CD4-positive, alpha-beta T cell treated with Interleukin-4 for 4 hours (primary cell): ENCODE measurements around the gene CDK11B.
A peak's percentile ranks its signal among the peaks of the same experiment; 100 is the strongest.
"Not testable (repeated sequence)": the region's sequence is repeated elsewhere in the genome, so short reads cannot be mapped to it uniquely, and the experiment has no call there.

ENCODE experiments used
- DNase-seq: peaks from one replicate; pipeline ENCODE4 v3.0.0-alpha.2; 2020

Gene CDK11B

DNA sequence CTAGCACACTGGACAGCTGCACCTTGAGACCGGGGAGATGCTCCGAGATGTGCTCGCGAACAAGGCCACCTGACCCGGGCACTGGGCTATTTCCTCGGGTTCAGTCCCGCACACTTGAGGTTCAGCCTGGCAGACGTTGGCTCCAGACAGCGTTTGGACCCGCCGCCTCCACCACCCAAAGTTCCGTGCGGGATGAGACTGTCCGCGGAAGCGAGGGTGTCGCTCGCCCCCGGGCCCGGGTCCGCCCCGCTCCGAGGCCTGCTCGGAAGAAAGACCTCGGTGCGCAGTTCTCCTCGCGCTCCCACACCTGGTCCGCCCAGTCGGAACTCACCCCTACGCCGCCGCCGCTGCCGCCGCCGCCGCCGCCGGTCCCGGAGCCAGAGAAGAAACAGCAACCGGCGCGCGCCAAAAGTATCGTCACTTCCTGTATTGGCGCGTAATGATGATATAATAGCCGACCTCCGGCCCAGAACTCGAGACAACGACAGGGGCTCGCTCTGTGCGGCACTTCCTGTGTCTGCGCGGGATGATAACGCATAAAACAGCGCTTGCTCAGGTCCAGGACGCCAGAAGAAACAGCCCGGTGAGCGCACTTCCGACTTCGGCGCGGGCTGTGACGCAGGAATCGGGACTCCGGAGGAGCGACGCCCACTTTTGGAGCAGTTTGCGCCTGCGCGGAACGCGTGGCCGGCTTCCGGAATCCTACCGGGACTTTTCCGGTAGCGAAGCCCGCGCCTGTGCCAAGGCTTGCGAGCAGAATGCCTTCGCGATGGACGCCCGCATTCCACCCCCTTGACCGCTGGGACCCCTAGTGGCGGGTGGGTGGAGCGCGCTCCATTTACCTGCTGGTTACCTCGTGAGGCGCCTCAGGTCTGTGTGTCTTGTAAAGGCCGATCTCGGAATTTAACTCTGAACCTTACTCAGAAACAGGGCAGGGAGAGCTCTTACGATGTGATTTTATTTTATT is at the start of gene CDK11B:
Gene CDK11B (minus strand): TSS at position 422 of the 967 bp plus-strand sequence. CDS start 1,519 bp downstream, outside the sequence.
- DNase-seq, result peak; percentile 95

GRCh38 chr1:1707897-1708296 is 49.1 kb upstream of the CDK11B start:
- not testable (repeated sequence) for DNase-seq

GRCh38 chr1:1707241-1707640 is 48.4 kb upstream of the CDK11B start:
- DNase-seq, result not testable (repeated sequence)

- not testable (repeated sequence) for DNase-seq
These were observed 46.8 kb upstream of the CDK11B start for GRCh38 chr1:1705623-1706022.

DNA sequence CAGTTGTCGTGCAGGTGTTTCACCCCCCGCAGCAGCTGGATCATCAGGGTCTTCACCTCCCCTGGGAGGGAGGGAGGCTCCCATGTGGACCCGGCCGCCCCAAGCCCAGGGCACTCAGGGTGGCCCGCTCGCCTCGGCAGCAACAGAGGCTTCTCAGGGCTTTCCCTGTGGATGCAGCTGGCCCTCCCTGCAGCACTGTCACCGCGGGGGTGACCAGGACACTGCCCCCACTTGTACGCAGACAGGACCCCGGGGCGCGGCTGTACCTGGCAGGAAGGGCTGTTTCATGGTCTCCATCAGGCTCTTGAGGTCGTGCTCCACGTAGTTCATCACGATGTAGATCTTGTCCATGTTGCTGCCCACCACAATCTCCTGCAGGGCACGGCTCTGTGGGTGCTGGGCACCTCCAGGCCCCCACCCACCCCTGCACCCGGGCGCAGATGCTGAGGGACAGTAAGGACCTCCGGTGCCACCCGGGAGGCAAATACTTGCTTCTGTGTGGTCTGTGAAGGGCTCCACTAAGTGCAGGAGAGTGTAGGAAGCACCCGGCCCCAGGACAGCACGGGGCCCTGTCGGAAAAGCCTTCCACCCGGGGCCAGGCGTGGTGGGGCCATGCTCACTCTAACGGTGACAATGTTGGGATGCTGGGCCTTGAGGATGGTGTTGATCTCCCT is 45.6 kb upstream of the CDK11B start:
- not testable (repeated sequence) for DNase-seq

DNA sequence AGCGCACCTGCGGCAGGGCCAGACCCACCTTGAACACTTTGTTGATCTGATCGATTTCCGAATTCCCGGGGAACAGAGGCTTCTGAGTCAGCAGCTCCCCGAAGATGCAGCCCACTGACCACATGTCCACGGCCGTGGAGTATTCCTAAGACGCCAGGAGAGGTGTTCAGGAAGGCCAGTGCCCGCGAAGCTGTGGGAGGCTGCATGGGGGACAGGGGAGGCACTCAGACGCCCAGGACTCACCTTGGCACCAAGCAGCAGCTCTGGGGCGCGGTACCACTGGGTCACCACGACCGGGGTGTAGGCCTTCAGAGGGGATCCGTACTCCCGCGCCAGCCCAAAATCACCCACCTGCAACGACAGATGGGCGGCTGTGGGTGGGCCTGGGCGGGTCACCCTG is 45.0 kb upstream of the CDK11B start:
- DNase-seq, result no peak

- DNase-seq, result not testable (repeated sequence)
These were observed 43.7 kb upstream of the CDK11B start for GRCh38 chr1:1702506-1702905.

DNA sequence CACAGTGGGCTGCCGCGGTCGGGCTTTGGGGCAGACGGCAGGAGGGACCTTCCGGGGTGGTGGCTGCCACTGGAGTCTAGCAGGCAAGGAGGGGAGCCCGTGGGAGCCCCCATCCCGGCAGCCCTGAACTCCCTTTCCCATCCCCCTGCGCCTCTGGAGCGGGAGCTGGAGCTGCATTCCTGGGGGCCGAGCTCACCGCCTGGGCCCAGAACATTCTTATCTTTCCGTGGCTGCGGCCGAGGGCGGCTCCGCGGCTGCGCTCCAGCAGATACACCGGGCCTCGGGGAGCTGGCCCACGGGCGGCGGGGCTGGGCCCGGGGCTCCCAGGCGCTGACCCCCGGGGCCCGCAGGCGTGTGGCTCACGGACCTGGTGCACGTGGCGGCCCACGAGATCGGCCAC is 41.8 kb upstream of the CDK11B start:
- DNase-seq, result not testable (repeated sequence)

GRCh38 chr1:1700067-1700466 is 41.3 kb upstream of the CDK11B start:
- not testable (repeated sequence) for DNase-seq

GRCh38 chr1:1699061-1699460 is 40.3 kb upstream of the CDK11B start:
- not testable (repeated sequence) for DNase-seq

GRCh38 chr1:1697358-1698183 is 38.8 kb upstream of the CDK11B start:
- DNase-seq, result not testable (repeated sequence)

- not testable (repeated sequence) for DNase-seq
These were observed 37.9 kb upstream of the CDK11B start for GRCh38 chr1:1696431-1697357.

DNA sequence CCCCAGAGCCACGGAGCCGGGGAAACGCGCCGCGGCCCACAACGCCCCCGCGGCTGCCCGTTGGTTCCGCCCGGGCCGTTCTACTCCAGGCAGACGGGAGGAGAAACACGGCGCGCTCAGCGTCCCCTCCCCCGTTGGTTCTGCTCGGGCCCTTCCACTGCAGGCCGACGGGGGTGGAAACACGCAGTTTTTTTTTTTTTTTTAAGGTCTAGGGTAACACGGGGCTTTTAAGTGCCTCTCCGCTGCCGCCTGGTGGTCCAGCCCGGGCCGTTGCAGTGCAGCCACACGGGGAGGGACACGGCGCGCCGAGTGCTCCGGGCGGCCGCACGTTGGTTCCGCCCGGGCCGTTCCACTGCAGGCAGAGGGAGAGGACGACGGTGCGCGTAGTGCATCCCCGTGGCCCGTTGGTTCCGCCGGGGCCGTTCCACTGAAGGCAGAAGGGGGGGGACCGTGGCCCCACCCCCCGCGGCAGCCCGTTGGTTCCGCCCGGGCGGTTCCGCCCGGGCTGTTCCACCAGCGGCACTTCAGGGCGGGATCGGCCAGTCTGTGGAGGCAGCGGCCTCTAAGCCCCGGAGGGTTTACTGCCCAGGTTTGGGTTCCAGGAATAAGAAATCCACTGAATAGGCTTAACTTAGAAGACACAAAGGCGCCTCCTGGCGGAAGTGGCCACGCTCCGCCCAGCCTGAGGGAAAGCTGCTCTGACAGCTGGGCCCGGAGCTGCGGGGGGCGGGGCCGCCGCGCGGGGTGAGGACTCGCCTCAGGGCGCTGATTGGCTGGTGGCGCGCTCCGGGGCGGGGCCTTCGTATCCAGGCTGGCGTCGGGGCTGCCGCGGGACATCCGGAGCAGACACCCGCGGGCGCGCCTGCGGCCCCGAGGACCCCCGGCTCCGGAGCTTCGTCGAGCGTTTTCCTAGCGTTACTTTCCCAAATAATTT is 34.2 kb upstream of the CDK11B start, which contains the start of gene SLC35E2B:
Gene SLC35E2B (minus strand): TSS at position 82 of the 934 bp plus-strand sequence. CDS start 16,096 bp downstream, outside the sequence.
- DNase-seq, result peak; percentile 97

- DNase-seq, result not testable (repeated sequence)
These were observed 33.5 kb upstream of the CDK11B start for GRCh38 chr1:1692324-1692713.

- DNase-seq, result not testable (repeated sequence)
These were observed 32.6 kb upstream of the CDK11B start for GRCh38 chr1:1691443-1691842.

GRCh38 chr1:1689526-1689925 is 30.7 kb upstream of the CDK11B start:
- DNase-seq, result not testable (repeated sequence)

GRCh38 chr1:1687846-1688245 is 29.0 kb upstream of the CDK11B start:
- DNase-seq, result no peak

- no peak for DNase-seq
These were observed 25.4 kb upstream of the CDK11B start for GRCh38 chr1:1684031-1684681.

DNA sequence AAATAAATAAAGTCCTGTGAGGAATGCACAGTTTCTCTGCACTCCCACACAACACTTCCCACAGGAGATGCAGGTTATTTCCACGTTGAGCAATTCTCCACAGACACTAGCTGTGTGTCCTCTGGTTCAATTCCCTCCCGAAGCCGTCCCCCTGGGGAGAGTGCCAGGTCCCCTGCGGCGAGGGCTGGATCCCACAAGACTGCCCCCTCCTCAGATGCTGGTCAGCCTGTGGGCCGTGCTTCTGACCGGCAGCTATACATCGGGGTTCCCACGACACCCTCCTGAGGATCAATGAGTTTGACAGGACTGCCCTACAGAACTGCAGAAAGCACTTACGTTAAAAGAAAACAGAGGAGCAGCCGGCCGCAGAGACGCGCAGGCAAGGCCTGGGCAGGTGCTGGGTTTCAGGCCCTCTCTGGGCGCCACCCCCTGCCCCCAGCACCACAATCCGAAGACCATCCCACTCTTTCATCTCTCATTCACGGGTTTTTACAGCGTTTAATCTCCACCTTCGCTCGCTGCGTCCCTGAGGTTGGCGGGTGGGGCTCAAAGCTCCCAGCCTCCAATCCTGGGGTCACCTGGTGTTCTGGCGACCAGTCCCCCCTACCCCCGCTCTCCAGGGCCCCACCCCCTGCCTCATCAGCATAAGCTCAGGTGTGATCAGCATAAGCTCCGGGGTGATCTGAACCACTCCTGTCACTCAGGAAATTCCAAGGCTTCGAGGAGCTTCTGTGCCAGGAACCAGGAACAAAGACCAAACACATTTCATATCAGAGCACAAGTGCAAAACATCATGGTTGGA is 24.5 kb upstream of the CDK11B start:
- DNase-seq, result no peak
